Measurements from ENCODE around the gene SLC2A5.

DNA sequence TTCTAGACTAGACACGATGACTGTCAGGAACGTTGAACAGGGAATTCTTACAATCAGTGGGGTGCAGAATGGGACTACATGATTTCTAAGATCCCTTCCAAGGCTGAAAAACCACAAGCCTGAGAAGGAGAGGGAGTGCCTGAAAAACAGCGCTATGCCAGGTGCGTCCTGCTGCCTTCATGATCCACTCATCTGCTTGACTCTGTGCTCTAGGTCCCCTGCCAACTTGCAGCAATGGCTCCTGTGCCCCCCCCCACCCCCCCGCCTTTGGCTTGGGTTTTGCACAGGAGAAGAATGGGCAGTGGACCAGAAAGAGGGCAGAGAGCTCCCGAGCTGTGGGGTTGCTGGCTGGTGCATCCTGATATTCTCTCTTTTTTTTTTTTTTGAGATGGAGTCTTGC, 49.1 kb downstream of the SLC2A5 start:
- TF ChIP-seq, protein P1, sequence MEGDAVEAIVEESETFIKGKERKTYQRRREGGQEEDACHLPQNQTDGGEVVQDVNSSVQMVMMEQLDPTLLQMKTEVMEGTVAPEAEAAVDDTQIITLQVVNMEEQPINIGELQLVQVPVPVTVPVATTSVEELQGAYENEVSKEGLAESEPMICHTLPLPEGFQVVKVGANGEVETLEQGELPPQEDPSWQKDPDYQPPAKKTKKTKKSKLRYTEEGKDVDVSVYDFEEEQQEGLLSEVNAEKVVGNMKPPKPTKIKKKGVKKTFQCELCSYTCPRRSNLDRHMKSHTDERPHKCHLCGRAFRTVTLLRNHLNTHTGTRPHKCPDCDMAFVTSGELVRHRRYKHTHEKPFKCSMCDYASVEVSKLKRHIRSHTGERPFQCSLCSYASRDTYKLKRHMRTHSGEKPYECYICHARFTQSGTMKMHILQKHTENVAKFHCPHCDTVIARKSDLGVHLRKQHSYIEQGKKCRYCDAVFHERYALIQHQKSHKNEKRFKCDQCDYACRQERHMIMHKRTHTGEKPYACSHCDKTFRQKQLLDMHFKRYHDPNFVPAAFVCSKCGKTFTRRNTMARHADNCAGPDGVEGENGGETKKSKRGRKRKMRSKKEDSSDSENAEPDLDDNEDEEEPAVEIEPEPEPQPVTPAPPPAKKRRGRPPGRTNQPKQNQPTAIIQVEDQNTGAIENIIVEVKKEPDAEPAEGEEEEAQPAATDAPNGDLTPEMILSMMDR (IDR thresholded peaks at IDR 0.05; ENCODE audit: low read depth, low read length) = no peak
- TF ChIP-seq EZH2phosphoT487 (IDR thresholded peaks at IDR 0.05; ENCODE audit: low read depth) = no peak

All from OCI-LY3 (cell line).